HG03432 (cell line): ENCODE results near the gene LRP6.
"Not testable (repeated sequence)": the region's sequence is repeated elsewhere in the genome, so short reads cannot be mapped to it uniquely, and the experiment has no call there.

Source experiments
- ATAC-seq: cut with Tn5 transposase; IDR thresholded peaks from one replicate; pipeline ENCODE4 v1.9.1; 2021; ENCODE audit warnings: mild to moderate bottlenecking, moderate library complexity; ENCODE audit not compliant: unreplicated experiment

Gene LRP6

DNA sequence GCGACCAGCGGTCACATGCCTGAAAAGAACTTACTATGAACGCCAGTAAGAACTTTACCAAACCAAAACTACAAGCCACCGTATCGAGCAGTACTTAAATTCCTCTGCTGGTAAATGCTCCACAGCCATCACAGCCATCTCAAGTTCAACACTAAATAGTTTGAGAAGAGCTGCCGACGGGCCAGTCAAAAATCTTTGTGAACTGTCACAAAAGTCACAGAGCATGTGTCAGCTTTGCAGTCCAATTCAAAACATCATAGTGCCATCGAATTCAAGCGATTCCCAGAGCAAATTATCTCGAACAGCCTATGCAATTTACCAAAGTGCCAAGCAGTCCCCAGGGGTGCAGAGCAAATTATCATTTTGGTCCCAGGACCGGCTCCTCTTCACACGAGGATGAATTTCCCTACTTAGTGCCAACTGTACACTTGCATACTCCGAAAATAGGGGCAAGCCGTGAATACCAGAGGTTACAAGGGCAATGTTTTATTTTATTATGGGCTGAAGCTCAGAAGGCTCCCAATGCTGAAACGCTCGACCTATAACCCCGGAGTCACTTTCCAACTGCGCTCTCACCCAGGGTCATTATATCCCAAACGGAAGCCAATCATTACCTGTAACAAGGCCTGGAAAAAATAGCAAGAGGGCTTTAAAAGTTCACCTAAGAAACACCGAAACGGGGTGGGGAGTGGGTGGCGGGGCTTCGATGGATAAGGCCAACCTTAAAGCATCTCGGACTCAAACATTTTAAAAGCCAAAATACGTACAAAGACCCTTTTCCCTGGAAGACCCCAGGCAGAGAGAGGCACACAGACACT lies 1.1 kb downstream of the LRP6 start:
- no peak for ATAC-seq

DNA sequence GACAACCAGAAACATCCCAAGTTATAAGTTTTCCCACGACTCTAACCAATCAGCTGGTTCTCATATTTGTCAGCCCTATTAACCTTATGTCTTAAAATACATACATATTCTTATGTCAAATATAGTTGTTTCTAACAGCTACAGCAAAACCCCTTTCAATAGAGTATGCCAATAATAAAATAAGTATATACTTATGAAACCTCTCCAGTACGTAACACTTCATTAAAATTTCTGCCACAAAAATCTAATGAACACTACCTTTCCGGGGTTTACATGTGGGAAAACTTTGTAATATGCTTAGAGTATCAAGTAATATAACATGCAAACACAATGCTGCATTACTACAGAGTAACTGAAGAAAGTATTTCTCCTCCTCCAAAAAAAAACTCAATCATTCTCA lies 1.8 kb downstream of the LRP6 start:
- ATAC-seq = no peak

DNA sequence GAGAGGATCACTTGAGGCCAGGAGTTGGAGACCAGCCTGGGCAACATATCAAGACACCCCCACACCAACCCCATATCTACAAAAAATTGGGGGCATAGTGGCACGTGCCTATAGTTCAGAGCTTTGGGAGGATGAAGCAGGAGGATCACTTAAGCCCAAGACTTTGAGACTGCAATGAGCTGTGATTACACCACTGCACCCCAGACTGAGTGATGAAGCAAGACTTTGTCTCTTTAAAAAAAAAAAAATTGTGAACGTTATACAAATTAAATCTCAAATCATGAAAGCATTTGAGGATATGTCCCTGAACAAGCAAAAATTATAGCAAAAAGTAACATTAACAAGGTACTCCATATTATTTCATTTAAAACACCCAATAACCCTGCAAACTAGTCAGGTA lies 2.9 kb downstream of the LRP6 start:
- no peak for ATAC-seq

DNA sequence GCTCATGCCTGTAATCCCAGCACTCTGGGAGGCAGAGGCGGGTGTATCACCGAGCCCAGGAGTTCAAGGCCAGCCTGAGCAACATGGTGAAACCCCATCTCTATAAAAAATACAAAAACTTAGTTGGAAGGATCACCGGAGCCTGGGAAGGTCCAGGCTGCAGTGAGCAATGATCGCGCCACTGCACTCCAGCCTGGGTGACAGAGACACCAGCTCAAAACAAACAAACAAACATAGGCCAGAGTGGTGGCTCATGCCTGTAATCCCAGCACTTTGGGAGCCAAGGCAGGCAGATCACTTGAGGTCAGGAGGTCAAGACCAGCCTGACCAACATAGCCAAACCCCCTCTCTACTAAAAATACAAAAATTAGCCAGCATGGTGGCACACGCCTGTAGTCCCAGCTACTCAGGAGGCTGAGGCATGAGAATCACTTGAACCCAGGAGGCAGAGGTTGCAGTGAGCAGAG lies 10.5 kb downstream of the LRP6 start:
- ATAC-seq = not testable (repeated sequence)

DNA sequence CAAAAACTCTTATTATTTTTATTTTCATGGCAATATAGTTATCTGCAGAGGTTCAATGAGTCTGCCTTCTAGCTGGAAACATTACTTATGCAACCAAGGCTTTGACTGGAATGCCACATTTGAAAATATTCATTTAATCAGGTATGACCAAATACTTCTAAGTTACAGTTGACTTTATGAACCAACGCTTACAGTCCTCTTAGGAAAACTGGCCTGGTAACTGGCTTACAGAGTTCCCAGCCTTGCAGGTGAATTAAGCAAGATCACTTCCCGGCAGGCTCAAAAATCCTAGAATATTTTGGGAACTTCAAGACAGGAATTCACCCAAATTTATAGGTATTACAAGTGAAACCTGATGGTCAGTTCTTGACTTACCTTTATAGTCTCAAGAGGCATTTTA lies 12.3 kb downstream of the LRP6 start:
- no peak for ATAC-seq

DNA sequence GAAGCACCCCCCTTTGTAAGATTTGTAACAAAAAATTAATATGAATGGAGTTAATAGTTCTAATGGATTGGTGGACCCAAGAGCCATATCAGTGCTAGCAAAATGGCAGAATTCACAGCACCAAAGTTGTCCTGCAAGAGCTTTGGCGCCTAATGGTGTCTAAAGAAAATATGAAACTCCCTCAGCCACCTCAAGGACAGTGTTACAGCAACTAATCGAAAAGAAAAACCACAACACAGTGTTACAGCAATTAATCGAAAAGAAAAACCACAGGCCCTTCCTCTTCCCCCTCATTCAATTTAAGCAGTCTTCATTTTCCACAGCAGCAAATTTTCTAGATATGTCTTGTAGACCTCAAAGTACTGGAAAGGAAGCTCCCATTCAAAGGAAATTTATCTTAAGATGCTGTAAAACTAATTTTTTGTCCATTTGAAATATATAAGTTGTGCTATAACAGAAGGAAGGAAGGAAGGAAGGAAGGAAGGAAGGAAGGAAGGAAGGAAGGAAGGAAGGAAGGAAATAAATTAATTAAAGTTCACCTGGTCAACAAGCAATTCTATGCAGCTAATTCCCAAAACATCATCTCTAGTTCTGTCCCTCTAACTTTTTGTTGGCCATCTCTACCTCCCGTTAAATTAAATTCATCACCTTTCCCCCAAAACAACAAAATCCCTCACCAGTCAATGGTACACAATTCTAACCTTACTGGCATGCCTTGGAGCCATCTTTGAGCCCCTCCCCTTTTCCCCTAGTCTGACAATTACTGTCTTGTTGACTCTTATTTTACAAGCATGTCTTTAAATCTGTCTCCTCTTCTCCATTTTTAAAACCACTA lies 17.4 kb downstream of the LRP6 start:
- no peak for ATAC-seq

DNA sequence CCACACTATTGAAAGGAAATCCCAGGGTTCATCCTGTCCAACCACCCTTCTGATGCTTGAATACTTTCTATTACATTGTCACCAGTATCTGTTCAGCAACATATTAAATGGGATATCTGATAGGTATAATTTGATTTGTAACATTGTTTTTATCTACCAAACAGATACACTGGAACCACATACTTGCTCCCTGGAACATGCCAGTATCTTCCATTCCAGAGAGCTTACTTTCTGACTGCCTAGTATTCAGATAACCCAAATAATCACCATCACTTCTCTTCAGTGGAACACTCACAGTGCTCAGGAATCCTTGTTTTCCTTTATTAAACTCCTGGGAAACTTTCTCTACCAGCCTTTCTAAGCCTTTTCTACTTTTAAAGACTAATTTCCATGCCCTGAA lies 19.3 kb downstream of the LRP6 start:
- no peak for ATAC-seq

DNA sequence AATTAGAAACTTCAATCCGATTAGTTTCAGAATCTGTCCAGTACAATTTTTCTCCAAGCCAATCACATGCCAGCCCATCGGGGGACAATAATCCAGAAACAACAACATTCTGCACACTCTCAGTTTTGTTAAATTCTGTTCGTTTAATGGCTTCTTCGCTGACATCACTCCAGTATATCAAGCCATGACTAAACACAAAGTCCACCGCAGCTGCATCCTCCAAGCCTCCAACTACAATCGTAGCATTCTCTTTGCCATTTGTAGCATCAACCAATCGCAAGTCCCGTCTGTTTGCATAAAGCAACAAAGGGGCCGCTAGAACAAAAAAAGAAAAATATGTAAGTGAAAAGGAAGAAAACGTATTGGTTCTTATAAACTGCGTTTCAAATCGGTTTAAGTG lies 22.5 kb downstream of the LRP6 start:
- ATAC-seq = no peak

DNA sequence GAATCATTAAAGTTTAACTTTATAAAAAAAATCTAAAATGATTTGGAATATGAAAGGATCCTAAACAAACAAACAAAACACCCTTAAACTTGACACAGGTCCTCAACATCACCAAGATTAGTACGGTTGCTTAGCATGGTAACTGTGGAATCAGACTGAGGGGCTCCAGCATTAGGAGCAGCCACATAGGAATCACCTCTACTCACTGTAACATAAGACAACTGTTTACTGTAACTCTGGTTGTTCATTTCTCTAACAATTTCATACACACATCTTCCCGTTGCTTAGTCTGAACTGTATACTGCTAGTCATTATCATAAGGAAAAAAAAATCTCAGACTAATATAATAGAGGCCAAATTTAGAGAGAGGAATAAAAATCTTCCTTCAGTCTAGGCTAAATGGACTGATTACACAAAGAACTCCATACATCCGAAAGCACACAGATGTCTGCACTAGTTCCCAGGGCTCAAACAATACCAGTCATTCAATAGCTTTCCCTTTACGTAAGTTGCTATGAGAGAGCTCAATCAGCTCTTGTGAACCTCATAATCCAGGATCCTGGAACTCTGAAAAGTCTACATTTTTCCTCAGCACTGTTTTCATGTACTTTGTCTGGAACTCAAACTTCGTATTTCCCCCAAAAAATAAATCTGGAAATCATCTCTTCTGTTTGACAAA lies 26.0 kb downstream of the LRP6 start:
- ATAC-seq = no peak

DNA sequence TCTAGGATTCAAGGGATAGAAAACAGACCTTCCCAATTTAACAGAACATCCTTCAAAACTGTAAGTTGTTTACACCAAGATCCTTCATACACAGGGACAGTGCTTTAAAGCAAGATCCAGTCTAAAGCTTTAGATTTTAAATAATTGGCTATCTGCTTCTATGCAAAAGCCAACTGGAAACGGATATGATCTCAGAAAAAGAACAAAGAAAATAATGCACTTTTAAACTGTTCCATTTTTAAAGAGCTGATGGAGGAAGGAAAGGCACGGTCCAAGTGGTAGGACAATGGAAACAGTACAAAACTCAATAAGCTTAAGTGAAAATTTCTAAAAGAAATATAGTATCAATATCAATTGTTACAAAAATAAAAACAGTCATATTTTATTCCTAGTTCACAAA lies 27.7 kb downstream of the LRP6 start:
- no peak for ATAC-seq

DNA sequence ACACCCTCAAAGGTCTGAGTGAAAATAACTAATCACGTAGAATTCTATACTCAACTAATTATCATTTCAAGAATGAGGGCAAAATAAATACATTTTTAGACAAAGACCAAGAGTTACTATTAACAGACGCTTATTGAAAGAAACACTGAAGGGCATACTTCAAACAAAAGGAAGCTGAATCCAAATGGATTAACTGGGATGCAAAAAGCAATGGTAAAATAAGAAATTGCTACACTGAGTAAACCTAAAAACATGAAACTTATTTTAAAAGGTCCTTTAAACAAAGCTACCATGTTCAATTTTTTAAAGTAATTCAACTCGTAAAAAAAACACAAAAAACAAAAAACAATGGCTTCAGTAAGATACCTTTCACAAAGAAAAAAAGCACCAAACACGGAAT lies 28.2 kb downstream of the LRP6 start:
- ATAC-seq = no peak

DNA sequence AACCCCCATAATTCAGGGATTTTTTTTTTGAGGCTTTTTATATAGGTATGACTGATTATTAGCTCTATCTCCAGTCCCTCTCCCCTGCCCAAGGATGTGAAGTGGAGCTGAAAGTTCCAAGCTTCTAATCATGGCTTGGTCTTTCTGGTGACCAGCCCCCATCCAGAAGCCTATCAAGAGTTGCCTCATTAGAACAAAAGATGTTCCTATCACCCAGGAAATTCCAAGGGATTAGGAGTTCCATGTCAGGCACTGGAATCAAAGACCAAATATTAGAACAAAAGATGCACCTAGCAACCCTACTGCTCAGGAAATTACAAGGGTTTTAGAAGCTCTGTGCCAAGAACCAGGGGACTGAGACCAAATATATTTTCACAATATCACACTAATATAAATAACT lies 29.9 kb downstream of the LRP6 start:
- ATAC-seq = no peak

DNA sequence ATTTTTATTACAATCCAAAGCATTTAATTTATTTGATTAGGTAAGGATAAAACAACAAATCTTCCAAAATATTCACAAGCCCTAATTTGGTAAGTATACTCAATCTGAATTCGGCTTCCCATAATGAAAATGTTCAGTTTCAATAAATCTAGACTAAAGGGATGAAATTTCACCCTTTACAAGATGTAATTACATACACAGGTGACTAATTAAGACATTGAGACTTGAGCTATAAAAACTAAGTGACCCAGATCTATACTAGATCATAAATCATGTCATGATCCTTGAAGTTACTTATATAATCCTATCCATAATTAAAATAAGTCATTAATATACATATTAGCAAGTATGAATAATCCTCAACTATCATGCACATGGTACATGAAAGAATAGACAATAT lies 36.6 kb downstream of the LRP6 start:
- ATAC-seq = no peak

DNA sequence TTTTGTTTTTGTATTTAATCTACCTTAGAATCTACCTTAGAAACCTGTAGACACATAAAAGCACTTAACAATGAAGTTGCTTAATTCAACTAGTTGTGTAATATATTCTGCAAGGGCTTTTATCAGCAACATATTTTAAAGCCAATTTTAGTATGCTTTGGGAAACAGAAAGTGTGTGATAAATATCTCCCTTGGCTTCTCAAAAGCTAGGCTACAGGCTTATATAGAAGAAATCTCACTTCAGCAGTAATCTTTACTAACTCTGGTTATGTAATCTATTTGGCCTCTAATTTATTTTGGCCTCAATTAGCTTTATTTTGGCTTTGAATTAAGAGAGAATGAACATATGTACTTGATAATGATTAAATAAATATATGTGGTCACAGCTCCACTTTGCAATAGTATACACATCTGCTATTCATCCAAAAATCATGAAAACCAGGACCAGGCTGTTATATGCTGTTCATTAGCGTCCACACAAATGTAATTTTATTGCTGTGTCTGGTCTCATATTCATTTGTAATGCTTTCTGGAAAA lies 37.2 kb downstream of the LRP6 start:
- ATAC-seq = no peak

DNA sequence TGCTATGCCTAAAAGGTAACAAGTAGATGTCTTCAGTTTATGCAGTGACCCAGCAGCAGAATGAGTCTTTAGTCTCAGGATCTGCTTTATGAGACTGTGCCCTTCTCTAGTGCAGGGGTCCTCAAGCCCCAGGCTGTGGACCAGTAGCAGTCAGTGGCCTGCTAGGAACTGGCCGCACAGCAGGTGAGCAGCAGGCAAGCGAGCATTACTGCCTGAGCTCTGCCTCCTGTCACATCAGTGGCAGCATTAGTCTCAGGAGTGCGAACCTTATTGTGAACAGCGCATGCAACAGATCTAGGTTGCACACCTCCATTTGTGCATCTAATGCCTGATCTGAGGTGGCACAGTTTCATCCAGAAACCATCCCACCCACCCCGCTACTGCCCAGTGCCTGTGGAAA lies 38.4 kb downstream of the LRP6 start:
- ATAC-seq = no peak

DNA sequence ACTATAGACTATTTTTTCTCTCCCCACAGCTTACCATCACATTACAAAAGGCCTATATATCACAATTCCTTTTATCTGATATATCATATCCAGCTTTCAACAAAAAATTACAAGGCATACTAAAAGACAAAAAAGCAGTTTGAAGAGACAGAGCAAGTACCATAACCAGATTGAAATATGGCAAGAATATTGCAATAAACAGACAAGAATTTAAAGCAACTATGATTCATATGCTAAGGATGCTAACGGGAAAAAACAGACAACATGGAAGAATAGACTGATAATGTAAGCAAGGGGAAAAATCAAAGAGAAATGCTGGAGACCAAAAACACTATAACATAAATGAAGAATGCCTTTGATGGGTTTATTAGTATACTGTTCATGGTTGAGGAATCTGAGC lies 40.7 kb downstream of the LRP6 start:
- ATAC-seq = no peak

DNA sequence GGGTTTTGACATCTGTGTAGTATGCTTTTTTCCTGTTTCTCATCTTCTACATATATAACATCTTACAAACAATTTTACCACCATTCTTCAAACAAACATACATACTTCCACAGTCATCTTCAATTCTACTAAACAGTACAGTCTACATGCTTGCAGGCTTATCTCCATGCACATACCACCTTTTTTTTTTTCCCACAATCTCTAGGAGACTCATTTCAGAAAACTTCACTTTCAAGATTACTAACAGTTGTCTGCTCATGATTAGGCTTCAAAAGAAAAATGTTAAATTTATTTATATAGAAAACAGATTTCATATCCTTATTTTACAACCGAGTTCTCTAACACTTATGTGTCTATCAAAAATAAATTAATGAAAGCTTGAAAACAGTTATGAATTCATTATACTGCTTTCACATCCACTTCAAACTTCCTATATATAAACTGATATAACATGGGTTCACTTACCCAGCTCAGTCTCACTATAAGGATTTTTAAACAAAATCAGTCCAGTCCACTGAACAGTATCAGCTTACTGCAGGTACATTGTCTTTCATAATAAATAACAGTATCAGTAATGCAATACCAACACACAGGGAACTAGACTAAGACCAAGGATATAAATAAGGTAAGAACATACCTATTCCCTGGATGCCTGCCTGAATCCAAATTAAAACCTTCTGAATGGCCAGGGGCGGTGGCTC lies 42.5 kb downstream of the LRP6 start:
- ATAC-seq = peak; percentile 72

DNA sequence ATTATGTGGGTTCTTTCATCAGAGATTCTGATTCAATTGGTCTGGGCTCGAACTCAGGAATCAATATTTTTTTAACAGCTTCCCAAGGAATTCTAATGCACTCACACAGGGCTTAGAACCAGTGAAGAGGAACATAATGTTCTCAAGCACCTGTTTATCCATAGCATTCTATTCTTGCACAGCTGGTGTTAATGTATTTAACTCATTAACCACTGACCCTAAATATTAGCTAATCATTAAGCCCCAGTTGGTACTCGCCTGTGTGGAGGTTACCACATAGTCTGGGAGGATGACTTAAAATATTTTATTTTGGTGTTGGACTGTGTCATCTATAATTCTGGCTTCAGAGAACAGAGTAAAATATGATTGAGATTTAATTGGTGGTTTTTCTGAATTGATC lies 45.3 kb downstream of the LRP6 start:
- no peak for ATAC-seq

DNA sequence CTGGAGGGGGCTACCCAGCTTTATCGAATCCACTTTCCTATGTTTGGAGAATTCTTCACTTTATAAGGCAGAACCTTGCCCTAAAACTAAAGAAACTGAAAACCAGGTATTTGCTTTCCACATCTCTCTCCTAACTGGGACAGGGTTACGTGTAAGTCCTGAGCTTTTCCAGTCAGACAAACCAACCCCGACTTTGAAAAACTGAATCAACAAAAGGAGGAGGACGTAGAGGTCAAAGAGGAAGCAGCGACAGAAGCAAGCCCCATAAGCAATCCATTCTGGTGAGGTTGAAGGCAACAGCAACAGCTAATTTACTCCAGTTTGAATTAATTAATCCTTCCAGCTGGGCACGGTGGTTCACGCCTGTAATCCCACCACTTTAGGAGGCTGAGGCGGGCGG lies 47.2 kb downstream of the LRP6 start:
- ATAC-seq = no peak

DNA sequence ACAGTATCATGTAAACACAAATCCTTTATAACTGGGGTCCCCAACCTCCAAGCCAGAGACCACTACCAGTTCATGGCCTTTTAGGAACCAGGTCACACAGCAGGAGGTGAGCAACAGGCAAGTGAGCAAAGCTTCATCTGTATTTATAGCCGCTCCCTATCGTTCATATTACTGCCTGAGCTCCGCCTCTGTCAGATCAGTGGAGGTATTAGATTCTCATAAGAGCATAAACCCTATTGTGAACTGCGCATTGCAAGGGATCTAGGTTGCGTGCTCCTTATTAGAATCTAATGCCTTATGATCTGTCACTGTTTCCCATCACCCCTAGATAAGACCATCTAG lies 49.9 kb downstream of the LRP6 start:
- ATAC-seq = no peak
